HEK293 (cell line): ENCODE data around the gene GLMP.

Experiments used
- CTCF ChIA-PET: fragments of 350-600 bp; formaldehyde crosslinking; extraction: SDS; loops from one replicate; lab custom pipeline; 2021; ENCODE audit warnings: antibody characterized with exemption; lab: Yijun Ruan, JAX
- POLR2A ChIA-PET: fragments of 300-600 bp; formaldehyde crosslinking; extraction: SDS; loops from one replicate; lab custom pipeline; 2020; ENCODE audit warnings: antibody characterized with exemption, inconsistent platforms; lab: Yijun Ruan, JAX
- H3K27ac ChIP-seq: fragments of 200-500 bp; sonication (Bioruptor generic); 2 replicates; pipeline ENCODE4 v1.5.1; 2014; ENCODE audit warnings: low read depth, low read length, control low read depth, inconsistent platforms; ENCODE audit errors: extremely low read depth
- H3K36me3 ChIP-seq, 2 experiments: fragments of 200-500 bp in 1 of 2; sonication (Bioruptor generic) in 1 of 2; 1 replicate in 1 of 2; 2 replicates in 1 of 2; pipeline ENCODE4 v1.5.1; 2014 to 2017; ENCODE audit warnings: inconsistent platforms in 2 of 2, low read length in 2 of 2; ENCODE audit not compliant: control insufficient read depth in 2 of 2, insufficient read depth in 1 of 2
- H3K4me1 ChIP-seq: fragments of 200-500 bp; sonication (Bioruptor generic); 2 replicates; pipeline ENCODE4 v1.5.1; 2014; ENCODE audit warnings: mild to moderate bottlenecking, low read length, inconsistent platforms; ENCODE audit not compliant: control insufficient read depth, insufficient read depth
- H3K4me3 ChIP-seq: 2 replicates; pipeline ENCODE4 v1.5.1; 2011; ENCODE audit warnings: low read depth, mild to moderate bottlenecking, control low read depth, low read length, moderate library complexity
- H3K9me3 ChIP-seq: fragments of 200-500 bp; sonication (Bioruptor generic); 2 replicates; pipeline ENCODE4 v1.5.1; 2014; ENCODE audit warnings: low read depth, low read length, inconsistent platforms; ENCODE audit not compliant: control insufficient read depth, insufficient read depth
- EGR2 ChIP-seq: fragments of 450-650 bp; formaldehyde crosslinking; IDR thresholded peaks from 2 replicates; pipeline ENCODE4 v1.5.1; 2016; ENCODE audit warnings: low read depth, missing biosample characterization, missing genetic modification characterization
- KLF1 ChIP-seq: fragments of 450-650 bp; formaldehyde crosslinking; IDR thresholded peaks from 2 replicates; pipeline ENCODE4 v1.5.1; 2016; ENCODE audit warnings: missing biosample characterization, missing genetic modification characterization
- KLF10 ChIP-seq: fragments of 450-650 bp; IDR thresholded peaks from 2 replicates; pipeline ENCODE4 v1.5.1; 2018; ENCODE audit warnings: missing biosample characterization, mild to moderate bottlenecking, missing genetic modification characterization
- KLF16 ChIP-seq: fragments of 450-650 bp; formaldehyde crosslinking; IDR thresholded peaks from 2 replicates; pipeline ENCODE4 v1.5.1; 2017; ENCODE audit warnings: missing biosample characterization, missing genetic modification characterization
- KLF7 ChIP-seq: fragments of 450-650 bp; formaldehyde crosslinking; IDR thresholded peaks from 2 replicates; pipeline ENCODE4 v1.5.1; 2016; ENCODE audit warnings: missing biosample characterization, missing genetic modification characterization, borderline replicate concordance
- KLF8 ChIP-seq: fragments of 450-650 bp; formaldehyde crosslinking; IDR thresholded peaks from 2 replicates; pipeline ENCODE4 v1.5.1; 2016; ENCODE audit warnings: missing biosample characterization, missing genetic modification characterization
- KLF9 ChIP-seq: fragments of 450-650 bp; formaldehyde crosslinking; IDR thresholded peaks from 2 replicates; pipeline ENCODE4 v1.5.1; 2016; ENCODE audit warnings: missing biosample characterization, missing genetic modification characterization, low read depth
- SP2 ChIP-seq: fragments of 450-650 bp; formaldehyde crosslinking; IDR thresholded peaks from 2 replicates; pipeline ENCODE4 v1.5.1; 2016; ENCODE audit warnings: missing biosample characterization, missing genetic modification characterization
- SP3 ChIP-seq: fragments of 450-650 bp; formaldehyde crosslinking; IDR thresholded peaks from 2 replicates; pipeline ENCODE4 v1.5.1; 2016; ENCODE audit warnings: missing biosample characterization, missing genetic modification characterization
- SP7 ChIP-seq: fragments of 450-650 bp; formaldehyde crosslinking; IDR thresholded peaks from 2 replicates; pipeline ENCODE4 v1.5.1; 2016; ENCODE audit warnings: missing biosample characterization, missing genetic modification characterization
- ZNF19 ChIP-seq: fragments of 450-650 bp; formaldehyde crosslinking; IDR thresholded peaks from 2 replicates; pipeline ENCODE4; 2016; ENCODE audit warnings: missing biosample characterization, missing genetic modification characterization, low read depth
- ZNF24 ChIP-seq: fragments of 450-650 bp; formaldehyde crosslinking; IDR thresholded peaks from 2 replicates; pipeline ENCODE4 v1.5.1; 2016; ENCODE audit warnings: missing biosample characterization, missing genetic modification characterization
- ZNF274 ChIP-seq, 2 experiments: fragments of 200-500 bp in 1 of 2; fragments of 450-650 bp in 1 of 2; sonication (Bioruptor generic) in 1 of 2; formaldehyde crosslinking in 1 of 2; IDR thresholded peaks; 2 replicates each; pipeline versions ENCODE4 v1.5.1 to v1.6.1; 2014 to 2016; ENCODE audit warnings: borderline replicate concordance in 1 of 2, inconsistent platforms in 1 of 2, low read length in 1 of 2, missing biosample characterization in 1 of 2, missing genetic modification characterization in 1 of 2
- ZNF335 ChIP-seq: fragments of 450-650 bp; formaldehyde crosslinking; conservative IDR thresholded peaks from 2 replicates; pipeline ENCODE4 v1.5.1; 2016; ENCODE audit warnings: missing biosample characterization, missing genetic modification characterization
- ZNF394 ChIP-seq: fragments of 450-650 bp; formaldehyde crosslinking; IDR thresholded peaks from 2 replicates; pipeline ENCODE4 v1.5.1; 2016; ENCODE audit warnings: missing biosample characterization, missing genetic modification characterization, mild to moderate bottlenecking, moderate library complexity, borderline replicate concordance
- ZNF521 ChIP-seq: fragments of 450-650 bp; formaldehyde crosslinking; IDR thresholded peaks from 2 replicates; pipeline ENCODE4 v1.5.1; 2017; ENCODE audit warnings: missing biosample characterization, mild to moderate bottlenecking, missing genetic modification characterization
- ZNF623 ChIP-seq: fragments of 450-650 bp; formaldehyde crosslinking; IDR thresholded peaks from 2 replicates; pipeline ENCODE4 v1.5.1; 2016; ENCODE audit warnings: missing biosample characterization, missing genetic modification characterization
- ZNF626 ChIP-seq: fragments of 450-650 bp; sonication (Bioruptor Pico); formaldehyde crosslinking; IDR thresholded peaks from 2 replicates; pipeline ENCODE4 v1.5.1; 2018; ENCODE audit warnings: missing biosample characterization, missing genetic modification characterization, inconsistent platforms
- ZNF658 ChIP-seq: fragments of 450-650 bp; formaldehyde crosslinking; IDR thresholded peaks from 2 replicates; pipeline ENCODE4; 2016; ENCODE audit warnings: missing biosample characterization, missing genetic modification characterization
- ZNF660 ChIP-seq: fragments of 450-650 bp; IDR thresholded peaks from 2 replicates; pipeline ENCODE4 v1.5.1; 2018; ENCODE audit warnings: missing biosample characterization, mild to moderate bottlenecking, missing genetic modification characterization
- ZNF837 ChIP-seq: fragments of 450-650 bp; formaldehyde crosslinking; IDR thresholded peaks from 2 replicates; pipeline ENCODE4 v1.5.1; 2016; ENCODE audit warnings: missing biosample characterization, missing genetic modification characterization
- ZSCAN23 ChIP-seq: fragments of 450-650 bp; formaldehyde crosslinking; IDR thresholded peaks from 2 replicates; pipeline ENCODE4 v1.5.1; 2016; ENCODE audit warnings: missing biosample characterization, missing genetic modification characterization
- ZXDB ChIP-seq: fragments of 450-650 bp; formaldehyde crosslinking; IDR thresholded peaks from 2 replicates; pipeline ENCODE4 v1.5.1; 2016; ENCODE audit warnings: missing biosample characterization, missing genetic modification characterization
- TF ChIP-seq, protein P1 (sequence below): fragments of 450-650 bp; formaldehyde crosslinking; IDR thresholded peaks from 2 replicates; pipeline ENCODE4 v1.5.1; 2016; ENCODE audit warnings: missing biosample characterization, missing genetic modification characterization
- TF ChIP-seq, protein P2 (sequence below): fragments of 450-650 bp; formaldehyde crosslinking; optimal IDR thresholded peaks from 2 replicates; pipeline ENCODE3; 2016; ENCODE audit warnings: missing biosample characterization, mild to moderate bottlenecking, missing genetic modification characterization
- TF ChIP-seq, protein P3 (sequence below): fragments of 450-650 bp; formaldehyde crosslinking; IDR thresholded peaks from 2 replicates; pipeline ENCODE4 v1.5.1; 2016; ENCODE audit warnings: missing biosample characterization, missing genetic modification characterization
- TF ChIP-seq, protein P4 (sequence below): fragments of 450-650 bp; formaldehyde crosslinking; IDR thresholded peaks from 2 replicates; pipeline ENCODE4 v1.5.1; 2016; ENCODE audit warnings: missing biosample characterization, missing genetic modification characterization

GLMP gene, protein sequence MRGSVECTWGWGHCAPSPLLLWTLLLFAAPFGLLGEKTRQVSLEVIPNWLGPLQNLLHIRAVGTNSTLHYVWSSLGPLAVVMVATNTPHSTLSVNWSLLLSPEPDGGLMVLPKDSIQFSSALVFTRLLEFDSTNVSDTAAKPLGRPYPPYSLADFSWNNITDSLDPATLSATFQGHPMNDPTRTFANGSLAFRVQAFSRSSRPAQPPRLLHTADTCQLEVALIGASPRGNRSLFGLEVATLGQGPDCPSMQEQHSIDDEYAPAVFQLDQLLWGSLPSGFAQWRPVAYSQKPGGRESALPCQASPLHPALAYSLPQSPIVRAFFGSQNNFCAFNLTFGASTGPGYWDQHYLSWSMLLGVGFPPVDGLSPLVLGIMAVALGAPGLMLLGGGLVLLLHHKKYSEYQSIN

DNA sequence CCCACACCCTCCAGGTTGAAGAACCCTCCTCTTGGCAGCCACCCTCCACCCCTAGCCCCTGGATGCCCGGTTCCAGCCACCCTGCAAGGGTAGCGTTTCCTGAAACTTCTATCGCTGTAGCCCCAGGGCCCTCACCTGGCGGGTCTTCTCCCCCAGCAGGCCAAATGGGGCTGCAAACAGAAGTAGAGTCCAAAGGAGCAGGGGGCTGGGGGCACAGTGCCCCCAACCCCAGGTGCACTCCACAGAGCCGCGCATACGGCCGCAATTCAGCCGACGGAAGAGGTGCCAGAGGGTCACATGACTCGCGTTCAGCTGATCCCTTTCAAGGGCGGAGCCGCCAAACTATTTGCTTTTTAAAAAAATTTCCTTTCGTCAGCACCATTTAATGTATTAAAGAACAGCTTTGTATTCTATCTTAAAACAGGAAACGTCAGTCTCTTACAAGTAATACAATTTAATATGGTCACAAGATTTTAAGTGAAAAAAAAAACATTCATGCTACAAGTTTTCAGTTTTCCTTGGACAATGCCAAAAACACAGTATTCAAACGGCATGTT lies at the start of gene GLMP:
Gene GLMP (minus strand): TSS at position 289 of the 557 bp plus-strand sequence. CDS start 34 bp downstream, at position 255.
- H3K27ac ChIP-seq = no peak within 1 kb of the TSS; the same call in 1 of the 2 replicates
- POLR2A ChIA-PET = interaction anchor here (0.6 to 1.3 kb wide), 3 partner anchors 13 to 102 kb away, joined by 3 to 19 read pairs (median 7); partner anchors contain the start of genes SLC25A44 and SMG5
- H3K36me3 ChIP-seq = peaks cover 0 to 34% of the 10 kb centered on the region in 2 experiments; a peak in 1 of 3 replicates
- TF ChIP-seq ZNF837 = no peak
- no peak for TF ChIP-seq ZNF658 (tag by site-specific recombination)
- TF ChIP-seq ZNF626 (tag by site-specific recombination) = no peak
- TF ChIP-seq SP3 = peak; percentile 66
- peak; percentile 49; the same call in 1 of the 2 replicates for TF ChIP-seq KLF8 (tag by site-specific recombination)
- peak; percentile 57 for TF ChIP-seq ZNF335 (tag by site-specific recombination)
- no peak for TF ChIP-seq ZNF274 (IDR thresholded peaks at IDR 0.05; ENCODE audit: low read length)
- TF ChIP-seq ZNF274 (tag by site-specific recombination; IDR thresholded peaks at IDR 0.05; ENCODE audit: borderline replicate concordance) = no peak
- 0 out of 2 replicates have a peak, but pooled peaks have one; percentile 50 for TF ChIP-seq ZNF660 (tag by site-specific recombination)
- TF ChIP-seq ZNF394 (tag by site-specific recombination) = peak; percentile 92
- TF ChIP-seq ZSCAN23 (tag by site-specific recombination) = no peak
- no peak for TF ChIP-seq ZNF521
- TF ChIP-seq ZXDB (tag by site-specific recombination) = peak; percentile 73
- TF ChIP-seq, protein P1, sequence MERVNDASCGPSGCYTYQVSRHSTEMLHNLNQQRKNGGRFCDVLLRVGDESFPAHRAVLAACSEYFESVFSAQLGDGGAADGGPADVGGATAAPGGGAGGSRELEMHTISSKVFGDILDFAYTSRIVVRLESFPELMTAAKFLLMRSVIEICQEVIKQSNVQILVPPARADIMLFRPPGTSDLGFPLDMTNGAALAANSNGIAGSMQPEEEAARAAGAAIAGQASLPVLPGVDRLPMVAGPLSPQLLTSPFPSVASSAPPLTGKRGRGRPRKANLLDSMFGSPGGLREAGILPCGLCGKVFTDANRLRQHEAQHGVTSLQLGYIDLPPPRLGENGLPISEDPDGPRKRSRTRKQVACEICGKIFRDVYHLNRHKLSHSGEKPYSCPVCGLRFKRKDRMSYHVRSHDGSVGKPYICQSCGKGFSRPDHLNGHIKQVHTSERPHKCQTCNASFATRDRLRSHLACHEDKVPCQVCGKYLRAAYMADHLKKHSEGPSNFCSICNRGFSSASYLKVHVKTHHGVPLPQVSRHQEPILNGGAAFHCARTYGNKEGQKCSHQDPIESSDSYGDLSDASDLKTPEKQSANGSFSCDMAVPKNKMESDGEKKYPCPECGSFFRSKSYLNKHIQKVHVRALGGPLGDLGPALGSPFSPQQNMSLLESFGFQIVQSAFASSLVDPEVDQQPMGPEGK (tag by site-specific recombination) = peak; percentile 44; the same call in 1 of the 2 replicates
- TF ChIP-seq, protein P2, sequence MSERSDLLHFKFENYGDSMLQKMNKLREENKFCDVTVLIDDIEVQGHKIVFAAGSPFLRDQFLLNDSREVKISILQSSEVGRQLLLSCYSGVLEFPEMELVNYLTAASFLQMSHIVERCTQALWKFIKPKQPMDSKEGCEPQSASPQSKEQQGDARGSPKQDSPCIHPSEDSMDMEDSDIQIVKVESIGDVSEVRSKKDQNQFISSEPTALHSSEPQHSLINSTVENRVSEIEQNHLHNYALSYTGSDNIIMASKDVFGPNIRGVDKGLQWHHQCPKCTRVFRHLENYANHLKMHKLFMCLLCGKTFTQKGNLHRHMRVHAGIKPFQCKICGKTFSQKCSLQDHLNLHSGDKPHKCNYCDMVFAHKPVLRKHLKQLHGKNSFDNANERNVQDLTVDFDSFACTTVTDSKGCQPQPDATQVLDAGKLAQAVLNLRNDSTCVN (tag by site-specific recombination) = peak; percentile 19
- TF ChIP-seq ZNF623 (tag by site-specific recombination) = no peak
- TF ChIP-seq, protein P3, sequence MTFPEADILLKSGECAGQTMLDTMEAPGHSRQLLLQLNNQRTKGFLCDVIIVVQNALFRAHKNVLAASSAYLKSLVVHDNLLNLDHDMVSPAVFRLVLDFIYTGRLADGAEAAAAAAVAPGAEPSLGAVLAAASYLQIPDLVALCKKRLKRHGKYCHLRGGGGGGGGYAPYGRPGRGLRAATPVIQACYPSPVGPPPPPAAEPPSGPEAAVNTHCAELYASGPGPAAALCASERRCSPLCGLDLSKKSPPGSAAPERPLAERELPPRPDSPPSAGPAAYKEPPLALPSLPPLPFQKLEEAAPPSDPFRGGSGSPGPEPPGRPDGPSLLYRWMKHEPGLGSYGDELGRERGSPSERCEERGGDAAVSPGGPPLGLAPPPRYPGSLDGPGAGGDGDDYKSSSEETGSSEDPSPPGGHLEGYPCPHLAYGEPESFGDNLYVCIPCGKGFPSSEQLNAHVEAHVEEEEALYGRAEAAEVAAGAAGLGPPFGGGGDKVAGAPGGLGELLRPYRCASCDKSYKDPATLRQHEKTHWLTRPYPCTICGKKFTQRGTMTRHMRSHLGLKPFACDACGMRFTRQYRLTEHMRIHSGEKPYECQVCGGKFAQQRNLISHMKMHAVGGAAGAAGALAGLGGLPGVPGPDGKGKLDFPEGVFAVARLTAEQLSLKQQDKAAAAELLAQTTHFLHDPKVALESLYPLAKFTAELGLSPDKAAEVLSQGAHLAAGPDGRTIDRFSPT (tag by site-specific recombination) = peak; percentile 63; the same call in 1 of the 2 replicates
- TF ChIP-seq ZNF24 = peak; percentile 54; the same call in 1 of the 2 replicates
- TF ChIP-seq ZNF19 (tag by site-specific recombination) = no peak
- TF ChIP-seq KLF16 (tag by site-specific recombination) = peak; percentile 35; the same call in 1 of the 2 replicates
- peak; percentile 27; the same call in 1 of the 2 replicates for TF ChIP-seq SP7 (tag by site-specific recombination)
- TF ChIP-seq EGR2 = no peak
- no peak for TF ChIP-seq SP2 (tag by site-specific recombination)
- TF ChIP-seq KLF9 (tag by site-specific recombination) = peak; percentile 45; the same call in 1 of the 2 replicates
- peak; percentile 58; the same call in 1 of the 2 replicates for TF ChIP-seq KLF1
- TF ChIP-seq KLF10 = peak; percentile 36; the same call in 1 of the 2 replicates
- 0 out of 2 replicates have a peak, but pooled peaks have one; percentile 32 for TF ChIP-seq KLF7
- TF ChIP-seq, protein P4, sequence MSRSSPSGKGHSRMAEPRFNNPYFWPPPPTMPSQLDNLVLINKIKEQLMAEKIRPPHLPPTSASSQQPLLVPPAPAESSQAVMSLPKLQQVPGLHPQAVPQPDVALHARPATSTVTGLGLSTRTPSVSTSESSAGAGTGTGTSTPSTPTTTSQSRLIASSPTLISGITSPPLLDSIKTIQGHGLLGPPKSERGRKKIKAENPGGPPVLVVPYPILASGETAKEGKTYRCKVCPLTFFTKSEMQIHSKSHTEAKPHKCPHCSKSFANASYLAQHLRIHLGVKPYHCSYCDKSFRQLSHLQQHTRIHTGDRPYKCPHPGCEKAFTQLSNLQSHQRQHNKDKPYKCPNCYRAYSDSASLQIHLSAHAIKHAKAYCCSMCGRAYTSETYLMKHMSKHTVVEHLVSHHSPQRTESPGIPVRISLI (tag by site-specific recombination) = peak; percentile 62
- TF ChIP-seq, all 188 proteins: peak for 17
- CTCF ChIA-PET = interaction anchor here (1.2 to 1.8 kb wide), 2 partner anchors 24 to 70 kb away, joined by 3 to 4 read pairs; no protein-coding TSS in a partner anchor
- H3K4me3 ChIP-seq = peak within 1 kb of the TSS; percentile 66
- H3K4me1 ChIP-seq = peaks cover 3% of the 10 kb centered on the region; the same call in 1 of the 2 replicates
- no peaks in the 10 kb centered on the region for H3K9me3 ChIP-seq
